Coronary artery (tissue), 2 donors: ENCODE results near the gene SCIN.

ENCODE experiments used
- DNase-seq: peaks from one replicate; pipeline ENCODE4 v3.0.0-alpha.2; 2017; ENCODE audit warnings: low spot score
- H3K27ac ChIP-seq, 2 donors: fragments of 200-600 bp; sonication (generic); one replicate each; pipeline ENCODE4 v1.5.1; 2016 to 2019
- H3K4me3 ChIP-seq: fragments of 200-600 bp; sonication (generic); 2 replicates; pipeline ENCODE4 v1.5.1; 2016; ENCODE audit warnings: mild to moderate bottlenecking, moderate library complexity
- TF ChIP-seq, protein P1 (sequence below): fragments of 200-600 bp; sonication (generic); IDR thresholded peaks from one replicate; pipeline ENCODE4 v1.5.1; 2019; ENCODE audit warnings: antibody characterized with exemption

Gene SCIN

DNA sequence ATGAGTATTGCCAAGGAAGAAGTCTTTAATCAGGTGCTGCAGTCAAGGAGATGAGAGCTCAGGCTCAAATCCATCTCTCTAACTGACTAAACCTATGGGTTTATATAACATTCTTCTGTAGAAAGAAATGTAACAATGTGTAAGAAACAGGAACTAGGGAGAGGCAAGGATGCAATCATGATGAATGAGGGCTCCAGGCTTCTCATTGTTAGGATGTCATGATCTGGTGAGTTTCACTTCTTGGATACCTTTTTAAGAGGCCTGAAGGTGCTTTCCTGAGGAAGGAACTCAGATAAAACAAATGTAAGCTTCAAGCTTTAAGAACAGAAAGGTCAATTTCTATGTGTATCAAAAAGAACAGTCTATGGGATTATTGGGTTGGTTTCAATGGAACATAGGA is 30.8 kb upstream of the SCIN start:
- no peak overlapping the region for H3K27ac ChIP-seq
- TF ChIP-seq, protein P1, sequence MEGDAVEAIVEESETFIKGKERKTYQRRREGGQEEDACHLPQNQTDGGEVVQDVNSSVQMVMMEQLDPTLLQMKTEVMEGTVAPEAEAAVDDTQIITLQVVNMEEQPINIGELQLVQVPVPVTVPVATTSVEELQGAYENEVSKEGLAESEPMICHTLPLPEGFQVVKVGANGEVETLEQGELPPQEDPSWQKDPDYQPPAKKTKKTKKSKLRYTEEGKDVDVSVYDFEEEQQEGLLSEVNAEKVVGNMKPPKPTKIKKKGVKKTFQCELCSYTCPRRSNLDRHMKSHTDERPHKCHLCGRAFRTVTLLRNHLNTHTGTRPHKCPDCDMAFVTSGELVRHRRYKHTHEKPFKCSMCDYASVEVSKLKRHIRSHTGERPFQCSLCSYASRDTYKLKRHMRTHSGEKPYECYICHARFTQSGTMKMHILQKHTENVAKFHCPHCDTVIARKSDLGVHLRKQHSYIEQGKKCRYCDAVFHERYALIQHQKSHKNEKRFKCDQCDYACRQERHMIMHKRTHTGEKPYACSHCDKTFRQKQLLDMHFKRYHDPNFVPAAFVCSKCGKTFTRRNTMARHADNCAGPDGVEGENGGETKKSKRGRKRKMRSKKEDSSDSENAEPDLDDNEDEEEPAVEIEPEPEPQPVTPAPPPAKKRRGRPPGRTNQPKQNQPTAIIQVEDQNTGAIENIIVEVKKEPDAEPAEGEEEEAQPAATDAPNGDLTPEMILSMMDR: no peak
- no peak for DNase-seq
- H3K4me3 ChIP-seq: no peak overlapping the region

DNA sequence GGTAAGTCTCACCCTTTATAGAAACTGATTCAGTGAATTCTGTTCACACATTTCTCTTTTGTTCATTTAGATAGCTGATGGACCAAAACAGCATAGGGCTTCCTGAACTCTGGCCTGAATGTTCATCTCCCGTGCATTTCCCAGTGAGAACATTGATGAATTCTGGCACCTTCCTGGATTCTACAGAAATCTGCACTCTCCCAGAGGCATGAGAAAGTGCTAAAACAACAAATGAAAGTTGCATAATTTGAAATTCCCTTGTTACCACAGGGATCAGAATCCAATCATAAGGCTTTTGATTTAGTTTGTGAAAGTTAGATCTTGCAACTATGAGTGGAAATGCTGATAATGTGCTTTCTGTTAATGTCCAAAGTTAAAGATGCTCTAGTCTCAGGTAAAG is 29.7 kb upstream of the SCIN start:
- DNase-seq: no peak
- TF ChIP-seq, protein P1: no peak
- Histone ChIP-seq H3K27ac (no peak overlapping the region), H3K4me3 (no peak overlapping the region)

DNA sequence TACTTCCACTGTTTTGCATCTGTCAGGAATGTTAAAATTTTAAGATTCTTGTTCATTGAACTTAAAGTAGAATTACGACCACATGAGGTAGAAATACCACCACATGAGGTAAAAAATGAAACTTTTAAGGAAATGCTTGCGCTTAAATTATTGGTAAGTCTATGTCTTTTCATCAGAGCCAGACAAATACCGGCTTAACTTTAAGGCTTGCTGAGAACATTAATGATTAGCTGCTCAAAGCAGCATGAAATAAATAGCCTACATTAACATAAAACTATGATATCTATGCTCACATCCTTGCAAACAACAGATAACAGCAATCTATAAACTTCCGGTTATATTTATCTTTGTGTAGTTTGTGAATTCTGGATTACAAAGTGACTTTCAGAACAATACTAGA is 26.9 kb upstream of the SCIN start:
- H3K4me3 ChIP-seq: no peak overlapping the region
- no peak overlapping the region for H3K27ac ChIP-seq
- no peak for DNase-seq
- TF ChIP-seq, protein P1: no peak

DNA sequence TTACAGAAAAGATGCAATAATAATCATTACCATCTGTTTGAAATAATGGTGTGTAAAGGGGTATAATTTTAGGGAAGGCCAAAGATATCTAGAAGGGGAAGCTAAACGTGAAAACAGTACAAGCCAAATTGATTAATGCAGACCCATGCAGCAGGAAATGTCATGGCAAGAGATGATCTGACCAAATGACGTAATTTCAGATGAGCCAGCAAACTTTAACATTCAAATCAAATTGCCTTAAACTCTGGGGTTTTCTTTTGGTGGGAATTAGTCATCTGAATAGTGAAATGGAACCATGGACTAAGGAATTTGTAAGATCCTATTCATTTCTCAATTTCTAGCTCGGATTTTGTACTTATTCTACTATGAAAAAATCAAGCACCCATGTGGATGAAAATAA is 21.4 kb upstream of the SCIN start:
- no peak for DNase-seq
- Histone ChIP-seq H3K27ac (no peak overlapping the region), H3K4me3 (no peak overlapping the region)
- TF ChIP-seq, protein P1: no peak

DNA sequence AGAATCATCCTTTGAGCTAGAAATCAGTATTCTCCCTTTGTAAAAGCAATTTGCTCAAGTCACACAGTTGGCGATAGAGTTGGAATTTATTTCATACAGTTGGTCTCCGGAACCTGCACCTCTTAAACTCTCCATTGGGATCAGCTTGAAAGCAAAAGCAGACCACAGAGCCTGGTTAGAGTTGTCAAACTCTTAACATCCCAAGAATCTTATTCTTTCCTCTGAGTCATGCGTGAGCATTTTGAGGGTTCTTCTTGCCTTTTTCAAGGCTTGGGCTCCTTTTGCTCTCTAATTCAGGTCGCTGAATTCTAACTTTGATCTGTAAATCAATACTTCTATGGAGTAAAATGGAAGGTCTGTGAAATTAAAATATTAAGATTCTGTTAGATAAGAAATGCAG is 19.6 kb upstream of the SCIN start:
- no peak overlapping the region for H3K27ac ChIP-seq
- TF ChIP-seq, protein P1: no peak
- no peak for DNase-seq
- no peak overlapping the region for H3K4me3 ChIP-seq

DNA sequence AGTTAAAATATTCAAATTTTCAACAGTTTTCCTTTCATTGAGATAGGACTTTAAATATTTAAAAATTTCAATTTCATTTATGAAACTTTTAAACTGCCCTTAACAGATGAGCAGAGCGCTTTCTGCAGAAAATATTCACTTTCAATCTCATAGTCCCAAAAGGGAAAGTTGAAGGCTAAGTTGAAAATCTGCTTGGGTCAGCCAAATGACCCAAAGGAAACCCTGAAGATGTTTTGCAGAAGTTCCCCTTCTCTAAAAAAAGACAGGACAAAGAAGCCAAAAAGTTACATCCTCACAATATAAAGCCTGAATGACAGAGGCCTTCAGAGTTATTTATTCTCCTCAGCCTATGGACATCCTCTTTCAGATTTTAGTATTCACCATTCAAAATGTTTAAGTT is 17.6 kb upstream of the SCIN start:
- no peak for DNase-seq
- H3K4me3 ChIP-seq: no peak overlapping the region
- TF ChIP-seq, protein P1: no peak
- H3K27ac ChIP-seq: no peak overlapping the region

DNA sequence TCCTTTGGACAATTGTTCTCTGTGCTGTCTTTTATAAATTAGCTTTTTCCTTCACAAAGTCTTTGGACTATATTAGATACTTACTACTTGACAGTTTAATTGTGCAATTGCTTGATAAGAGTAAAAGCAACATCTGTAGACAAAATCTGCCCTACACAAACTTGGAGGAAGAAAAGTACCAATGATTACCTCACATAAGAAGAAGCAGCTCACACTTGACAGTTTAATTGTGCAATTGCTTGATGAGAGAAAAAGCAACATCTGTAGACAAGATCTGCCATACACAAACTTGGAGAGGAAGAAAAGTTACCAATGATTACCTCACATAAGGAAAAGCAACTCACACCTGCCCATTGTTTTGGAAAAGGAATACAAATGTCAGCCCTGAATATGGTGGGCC is 17.1 kb upstream of the SCIN start:
- DNase-seq: no peak
- TF ChIP-seq, protein P1: no peak
- Histone ChIP-seq H3K4me3 (no peak overlapping the region), H3K27ac (no peak overlapping the region)
